Nephron (organoid): ENCODE measurements around the gene CHST11.
A peak's percentile ranks its signal among the peaks of the same experiment; 100 is the strongest.

Experiments
- H3K27ac Mint-ChIP-seq, 3 experiments: 2 replicates each; pipeline ENCODE4 v1.8.0; 2020; ENCODE audit warnings: mixed read lengths in 3 of 3, mild to moderate bottlenecking in 2 of 3, moderate library complexity in 1 of 3
- H3K27me3 Mint-ChIP-seq: 2 replicates; pipeline ENCODE4 v1.8.0; 2021; ENCODE audit warnings: low read depth, mild to moderate bottlenecking, moderate library complexity, mixed read lengths
- H3K36me3 Mint-ChIP-seq: 2 replicates; pipeline ENCODE4 v1.8.0; 2020; ENCODE audit warnings: low read depth, mixed read lengths
- H3K4me1 Mint-ChIP-seq: 2 replicates; pipeline ENCODE4 v1.8.0; 2020; ENCODE audit warnings: mixed read lengths
- H3K4me3 Mint-ChIP-seq, 3 experiments: 2 replicates each; pipeline ENCODE4 v1.8.0; 2020; ENCODE audit warnings: mild to moderate bottlenecking in 3 of 3, mixed read lengths in 3 of 3, moderate library complexity in 2 of 3
- H3K9me3 Mint-ChIP-seq: 2 replicates; pipeline ENCODE4 v1.8.0; 2020; ENCODE audit warnings: mixed read lengths
- CTCF ChIP-seq, 3 experiments: fragments of 200-600 bp; sonication (generic); IDR thresholded peaks; one replicate each; pipeline ENCODE4 v1.5.0; 2021; ENCODE audit warnings: antibody characterized with exemption in 3 of 3; ENCODE audit not compliant: unreplicated experiment in 3 of 3

The CHST11 gene

GRCh38 chr12:104631867-104632266 lies 175.1 kb downstream of the CHST11 start:
- H3K36me3 Mint-ChIP-seq, result no peaks in the 10 kb centered on the region
- H3K4me1 Mint-ChIP-seq, result peaks cover 69% of the 10 kb centered on the region
- H3K27me3 Mint-ChIP-seq, result peaks cover 13% of the 10 kb centered on the region
- H3K9me3 Mint-ChIP-seq, result no peaks in the 10 kb centered on the region
- peak overlapping the region in 2 of 3 experiments; percentile 7 to 51 for H3K4me3 Mint-ChIP-seq
- no peak for TF ChIP-seq CTCF (IDR thresholded peaks at IDR 0.05; ENCODE audit: unreplicated experiment in 3 of 3)
- peak overlapping the region in 2 of 3 experiments; percentile 25 to 62 for H3K27ac Mint-ChIP-seq

GRCh38 chr12:104632724-104633201 lies 176.0 kb downstream of the CHST11 start:
- peak overlapping the region; percentile 5 to 62 (median 53) for H3K27ac Mint-ChIP-seq
- no peaks in the 10 kb centered on the region for H3K9me3 Mint-ChIP-seq
- peak overlapping the region; percentile 37 to 44 (median 42) for H3K4me3 Mint-ChIP-seq
- H3K36me3 Mint-ChIP-seq, result no peaks in the 10 kb centered on the region
- H3K27me3 Mint-ChIP-seq, result peaks cover 8% of the 10 kb centered on the region
- H3K4me1 Mint-ChIP-seq, result peaks cover 60% of the 10 kb centered on the region
- no peak for TF ChIP-seq CTCF (IDR thresholded peaks at IDR 0.05; ENCODE audit: unreplicated experiment in 3 of 3)

- Mint-ChIP-seq H3K36me3 (no peaks in the 10 kb centered on the region), H3K4me3 (no peak overlapping the region), H3K9me3 (no peaks in the 10 kb centered on the region), H3K4me1 (peaks cover 48% of the 10 kb centered on the region), H3K27ac (peak overlapping the region in 1 of 3 experiments; percentile 15), H3K27me3 (peaks cover 3% of the 10 kb centered on the region)
- no peak for TF ChIP-seq CTCF (IDR thresholded peaks at IDR 0.05; ENCODE audit: unreplicated experiment in 3 of 3)
Observed at GRCh38 chr12:104634044-104634443, 177.3 kb downstream of the CHST11 start.

- Mint-ChIP-seq H3K36me3 (no peaks in the 10 kb centered on the region), H3K4me1 (peaks cover 45% of the 10 kb centered on the region), H3K27me3 (peaks cover 3% of the 10 kb centered on the region), H3K4me3 (no peak overlapping the region), H3K9me3 (no peaks in the 10 kb centered on the region), H3K27ac (no peak overlapping the region)
- TF ChIP-seq CTCF (IDR thresholded peaks at IDR 0.05; ENCODE audit: unreplicated experiment in 3 of 3), result no peak
Observed at GRCh38 chr12:104634852-104635251, 178.1 kb downstream of the CHST11 start.

- Mint-ChIP-seq H3K4me3 (no peak overlapping the region), H3K27ac (no peak overlapping the region), H3K4me1 (peaks cover 36% of the 10 kb centered on the region), H3K9me3 (no peaks in the 10 kb centered on the region), H3K36me3 (no peaks in the 10 kb centered on the region), H3K27me3 (peaks cover 3% of the 10 kb centered on the region)
- TF ChIP-seq CTCF (IDR thresholded peaks at IDR 0.05; ENCODE audit: unreplicated experiment in 3 of 3), result no peak
Observed at GRCh38 chr12:104635607-104636343, 179.0 kb downstream of the CHST11 start.

- Mint-ChIP-seq H3K4me1 (peaks cover 29% of the 10 kb centered on the region), H3K9me3 (no peaks in the 10 kb centered on the region), H3K36me3 (no peaks in the 10 kb centered on the region), H3K27me3 (no peaks in the 10 kb centered on the region), H3K27ac (no peak overlapping the region), H3K4me3 (no peak overlapping the region)
- TF ChIP-seq CTCF (IDR thresholded peaks at IDR 0.05; ENCODE audit: unreplicated experiment in 3 of 3), result no peak
Observed at GRCh38 chr12:104636496-104636895, 179.7 kb downstream of the CHST11 start.
